ENCODE data around the gene C15orf62.

DNA sequence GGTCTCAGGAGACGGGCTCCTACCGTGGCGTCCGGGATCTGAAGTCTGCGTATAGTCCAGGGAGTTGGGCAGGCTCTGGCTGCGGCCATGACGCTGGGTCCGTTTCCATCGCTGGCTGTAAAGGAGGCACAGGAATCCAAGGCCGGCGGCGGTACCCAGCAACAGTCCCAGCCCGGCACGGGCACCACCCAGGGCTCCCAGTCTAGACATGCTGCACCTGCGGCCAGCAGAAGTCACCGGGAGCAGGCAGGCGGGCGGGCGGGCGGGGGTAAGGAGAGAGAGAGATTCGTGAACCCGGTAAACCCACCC lies 15.3 kb upstream of the C15orf62 start:
- TF ChIP-seq, protein P1, sequence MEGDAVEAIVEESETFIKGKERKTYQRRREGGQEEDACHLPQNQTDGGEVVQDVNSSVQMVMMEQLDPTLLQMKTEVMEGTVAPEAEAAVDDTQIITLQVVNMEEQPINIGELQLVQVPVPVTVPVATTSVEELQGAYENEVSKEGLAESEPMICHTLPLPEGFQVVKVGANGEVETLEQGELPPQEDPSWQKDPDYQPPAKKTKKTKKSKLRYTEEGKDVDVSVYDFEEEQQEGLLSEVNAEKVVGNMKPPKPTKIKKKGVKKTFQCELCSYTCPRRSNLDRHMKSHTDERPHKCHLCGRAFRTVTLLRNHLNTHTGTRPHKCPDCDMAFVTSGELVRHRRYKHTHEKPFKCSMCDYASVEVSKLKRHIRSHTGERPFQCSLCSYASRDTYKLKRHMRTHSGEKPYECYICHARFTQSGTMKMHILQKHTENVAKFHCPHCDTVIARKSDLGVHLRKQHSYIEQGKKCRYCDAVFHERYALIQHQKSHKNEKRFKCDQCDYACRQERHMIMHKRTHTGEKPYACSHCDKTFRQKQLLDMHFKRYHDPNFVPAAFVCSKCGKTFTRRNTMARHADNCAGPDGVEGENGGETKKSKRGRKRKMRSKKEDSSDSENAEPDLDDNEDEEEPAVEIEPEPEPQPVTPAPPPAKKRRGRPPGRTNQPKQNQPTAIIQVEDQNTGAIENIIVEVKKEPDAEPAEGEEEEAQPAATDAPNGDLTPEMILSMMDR (IDR thresholded peaks at IDR 0.05), result no peak
- TF ChIP-seq ZFX (IDR thresholded peaks at IDR 0.05; ENCODE audit: borderline replicate concordance), result no peak
